Keratinocyte (primary cell): ENCODE measurements around the gene DYNLRB1.

Experiments
- EZH2 ChIP-seq: IDR thresholded peaks from one replicate; pipeline ENCODE4 v1.6.1; 2012; ENCODE audit warnings: inconsistent platforms, mild to moderate bottlenecking, low read length, moderate library complexity
- TF ChIP-seq, protein P1 (sequence below), 3 experiments: IDR thresholded peaks in 1 of 3; conservative IDR thresholded peaks in 1 of 3; optimal IDR thresholded peaks in 1 of 3; 2 replicates in 2 of 3; 3 replicates in 1 of 3; pipeline versions ENCODE3 to v1.5.1; 2011; ENCODE audit warnings: low read length in 3 of 3, mild to moderate bottlenecking in 3 of 3, moderate library complexity in 2 of 3, control low read depth in 1 of 3, inconsistent platforms in 1 of 3; ENCODE audit not compliant: insufficient read depth in 2 of 3; ENCODE audit errors: extremely low read depth in 1 of 3

DNA sequence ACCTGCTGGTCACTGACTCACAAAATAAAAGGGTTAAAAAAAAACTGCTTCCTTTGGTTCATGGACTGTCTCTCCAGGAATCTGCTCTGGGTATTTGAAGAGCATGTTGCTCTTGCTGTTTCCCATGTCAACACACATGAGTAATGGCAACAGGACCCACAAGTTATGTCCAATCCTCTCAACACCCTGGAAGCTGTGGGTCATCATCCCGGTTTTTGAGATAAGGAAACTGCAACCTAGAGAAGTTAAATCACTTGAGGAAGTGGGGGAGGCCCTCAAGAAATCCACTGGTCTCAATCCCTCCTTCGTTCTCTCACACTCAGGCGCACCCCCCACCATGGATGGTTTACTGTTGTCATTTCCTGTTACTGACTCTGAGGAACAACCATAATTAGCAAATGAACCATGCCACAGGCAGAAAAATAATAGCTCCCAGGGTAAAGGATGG is 54.7 kb downstream of the DYNLRB1 start:
- TF ChIP-seq, protein P1, sequence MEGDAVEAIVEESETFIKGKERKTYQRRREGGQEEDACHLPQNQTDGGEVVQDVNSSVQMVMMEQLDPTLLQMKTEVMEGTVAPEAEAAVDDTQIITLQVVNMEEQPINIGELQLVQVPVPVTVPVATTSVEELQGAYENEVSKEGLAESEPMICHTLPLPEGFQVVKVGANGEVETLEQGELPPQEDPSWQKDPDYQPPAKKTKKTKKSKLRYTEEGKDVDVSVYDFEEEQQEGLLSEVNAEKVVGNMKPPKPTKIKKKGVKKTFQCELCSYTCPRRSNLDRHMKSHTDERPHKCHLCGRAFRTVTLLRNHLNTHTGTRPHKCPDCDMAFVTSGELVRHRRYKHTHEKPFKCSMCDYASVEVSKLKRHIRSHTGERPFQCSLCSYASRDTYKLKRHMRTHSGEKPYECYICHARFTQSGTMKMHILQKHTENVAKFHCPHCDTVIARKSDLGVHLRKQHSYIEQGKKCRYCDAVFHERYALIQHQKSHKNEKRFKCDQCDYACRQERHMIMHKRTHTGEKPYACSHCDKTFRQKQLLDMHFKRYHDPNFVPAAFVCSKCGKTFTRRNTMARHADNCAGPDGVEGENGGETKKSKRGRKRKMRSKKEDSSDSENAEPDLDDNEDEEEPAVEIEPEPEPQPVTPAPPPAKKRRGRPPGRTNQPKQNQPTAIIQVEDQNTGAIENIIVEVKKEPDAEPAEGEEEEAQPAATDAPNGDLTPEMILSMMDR (optimal IDR thresholded peaks at IDR 0.05 in 1 of 3, IDR thresholded peaks at IDR 0.05 in 1 of 3, conservative IDR thresholded peaks at IDR 0.05 in 1 of 3; ENCODE audit: extremely low read depth in 1 of 3, insufficient read depth in 2 of 3, low read length in 3 of 3) = no peak
- no peak for TF ChIP-seq EZH2
